Common myeloid progenitor, CD34-positive (primary cell): ENCODE measurements around the gene MEX3D. TPM values are rescaled to one million over a fixed set of nuclear protein-coding genes. Genes with fewer than 3 reads are reported as not detected.
A peak's percentile ranks its signal among the peaks of the same experiment; 100 is the strongest.

Source experiments
- CTCF ChIA-PET: fragments of 350-600 bp; sonication (Branson Sonifier 250); formaldehyde crosslinking; loops from one replicate; lab custom pipeline; 2021; ENCODE audit warnings: antibody characterized with exemption; lab: Charles Lee
- POLR2A ChIA-PET: fragments of 350-600 bp; sonication (Branson Sonifier 250); formaldehyde crosslinking; loops from one replicate; lab custom pipeline; 2021; ENCODE audit warnings: antibody characterized with exemption; lab: Charles Lee
- DNase-seq, 3 donors: peaks; one replicate each; pipeline versions ENCODE4 v3.0.0 to v3.0.0-alpha.2; 2013
- H3K27ac ChIP-seq, 2 experiments: 1 replicate in 1 of 2; 2 replicates in 1 of 2; pipeline ENCODE4 v1.7.0; 2013; ENCODE audit warnings: inconsistent platforms in 2 of 2, low read length in 2 of 2, mild to moderate bottlenecking in 2 of 2, low read depth in 1 of 2, moderate library complexity in 1 of 2; ENCODE audit not compliant: severe bottlenecking in 2 of 2, insufficient read depth in 1 of 2, poor library complexity in 1 of 2
- H3K27me3 ChIP-seq, 5 experiments: replicated peaks in 2 of 5; 1 replicate in 3 of 5; 2 replicates in 2 of 5; pipeline versions ENCODE4 v1.6.1 to v1.7.0; 2013; ENCODE audit warnings: low read length in 4 of 5, mild to moderate bottlenecking in 2 of 5, moderate library complexity in 2 of 5, inconsistent platforms in 1 of 5; ENCODE audit not compliant: insufficient read depth in 5 of 5, control insufficient read depth in 4 of 5
- H3K36me3 ChIP-seq, 4 experiments: 1 replicate in 2 of 4; 2 replicates in 2 of 4; pipeline versions ENCODE4 v1.6.1 to v1.7.0; 2013; ENCODE audit warnings: low read length in 3 of 4, control low read depth in 1 of 4, mild to moderate bottlenecking in 1 of 4; ENCODE audit not compliant: control insufficient read depth in 4 of 4, insufficient read depth in 4 of 4
- H3K4me1 ChIP-seq, 4 experiments: 1 replicate in 3 of 4; 2 replicates in 1 of 4; pipeline versions ENCODE4 v1.6.1 to v1.7.1; 2013; ENCODE audit warnings: low read length in 3 of 4, mild to moderate bottlenecking in 3 of 4, control low read depth in 1 of 4, inconsistent platforms in 1 of 4, moderate library complexity in 1 of 4; ENCODE audit not compliant: control insufficient read depth in 4 of 4, insufficient read depth in 4 of 4; ENCODE audit errors: control extremely low read depth in 1 of 4
- H3K4me3 ChIP-seq, 7 experiments: 1 replicate in 4 of 7; 2 replicates in 3 of 7; pipeline versions ENCODE4 v1.5.1 to v1.7.0; 2013; ENCODE audit warnings: mild to moderate bottlenecking in 7 of 7, low read length in 6 of 7, moderate library complexity in 6 of 7, inconsistent platforms in 2 of 7, low read depth in 2 of 7, control low read depth in 1 of 7; ENCODE audit not compliant: insufficient read depth in 4 of 7, control insufficient read depth in 1 of 7; ENCODE audit errors: extremely low read depth in 1 of 7
- H3K9me3 ChIP-seq, 5 experiments: 1 replicate in 4 of 5; 2 replicates in 1 of 5; pipeline versions ENCODE4 v1.6.1 to v1.7.1; 2013; ENCODE audit warnings: low read length in 4 of 5, mild to moderate bottlenecking in 2 of 5, inconsistent platforms in 1 of 5, low read depth in 1 of 5, moderate library complexity in 1 of 5; ENCODE audit not compliant: control insufficient read depth in 4 of 5, insufficient read depth in 2 of 5; ENCODE audit errors: control extremely low read depth in 1 of 5
- WGBS: methylation state at CpG from one replicate; pipeline ENCODE4 v1.1.5; 2013; ENCODE audit not compliant: insufficient coverage; 5-methylcytosine and 5-hydroxymethylcytosine counted together
- polyA plus RNA-seq: library from polyadenylated mRNA; unstranded; fragments of 120-200 nt; gene quantifications from one replicate; pipeline ENCODE4 v1.2.1, GENCODE V29; 2013

The MEX3D gene
- 0.74 TPM for polyA plus RNA-seq

DNA sequence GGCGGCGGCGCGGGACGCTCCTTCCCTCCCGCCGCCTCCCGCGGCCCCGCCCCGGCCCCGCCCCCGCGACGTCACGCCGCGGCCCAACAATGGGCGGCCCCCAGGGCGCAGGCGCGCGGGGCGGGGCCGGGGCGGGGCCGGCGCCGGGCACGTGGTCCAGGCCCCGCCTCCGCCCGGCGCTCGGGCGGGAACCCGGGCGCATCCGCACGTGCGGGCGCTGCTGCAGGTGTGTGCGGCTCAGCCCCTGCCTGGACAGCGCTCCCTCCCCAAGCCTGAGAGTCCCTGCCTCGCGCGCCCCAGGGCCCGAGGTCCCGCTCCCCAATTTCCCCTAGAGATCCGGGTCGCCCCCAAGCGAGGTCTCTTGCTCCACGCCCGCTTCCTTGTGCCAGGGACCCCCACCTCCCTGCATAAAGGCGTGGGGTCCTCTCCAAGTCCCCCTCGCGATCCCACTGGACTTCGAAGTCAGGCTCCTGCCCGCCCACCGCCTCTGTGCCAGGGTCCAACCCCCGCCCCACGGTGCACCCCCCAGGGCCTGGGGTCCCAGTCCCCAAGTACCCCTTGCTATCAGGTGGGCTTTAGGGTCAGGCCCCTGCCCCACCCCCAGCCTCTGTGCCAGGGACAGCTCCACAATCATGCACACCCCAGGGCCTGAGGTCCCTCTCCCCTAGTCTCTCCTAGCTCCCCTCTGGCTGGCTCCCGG, at the start of gene MEX3D:
MEX3D (minus strand) TSS at position 6 of the 700 bp plus-strand sequence. CDS start 267 bp downstream, outside the sequence.
- H3K9me3 ChIP-seq: peaks cover 0 to 1% (median 0%) of the 10 kb centered on the region in 5 experiments
- peaks cover 0 to 14% (median 6%) of the 10 kb centered on the region in 4 experiments for H3K4me1 ChIP-seq
- no peak within 1 kb of the TSS for H3K27ac ChIP-seq
- H3K27me3 ChIP-seq: peaks cover 0 to 22% (median 5%) of the 10 kb centered on the region in 5 experiments
- CTCF ChIA-PET: no interaction called here
- peak within 1 kb of the TSS in 4 of 7 experiments; percentile 42 to 54 (median 50) for H3K4me3 ChIP-seq
- no peaks in the 10 kb centered on the region for H3K36me3 ChIP-seq
- DNase-seq: peak; percentile 53 to 78 (median 67)
- POLR2A ChIA-PET: no interaction called here
- WGBS: 9% methylated on average over 35 of the region's 63 CpGs

DNA sequence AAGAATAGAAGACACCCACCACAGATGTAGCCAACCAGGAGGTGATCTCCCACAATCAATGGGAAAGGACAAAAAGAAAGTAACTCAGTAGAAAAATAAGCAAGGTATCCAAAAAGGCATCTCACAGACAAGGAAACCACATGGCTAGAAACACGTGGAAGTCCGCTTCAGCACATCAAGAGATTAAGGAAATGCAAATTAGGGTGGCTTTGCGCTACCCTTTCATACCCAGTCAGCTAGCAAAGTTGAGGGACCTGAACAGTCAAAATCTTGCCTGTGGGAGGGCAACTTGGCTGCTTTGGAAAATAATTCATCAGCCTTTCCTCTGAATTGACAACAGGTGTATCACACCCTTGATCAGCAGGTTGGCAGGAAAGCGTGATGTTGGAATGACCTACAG, 48.8 kb upstream of the MEX3D start:
- ChIA-PET POLR2A (no interaction called here), CTCF (interaction anchor here (0.9 to 1.8 kb wide), 2 partner anchors 10 to 209 kb away, joined by 3 to 11 read pairs; partner anchors contain the start of gene UQCR11)
- DNase-seq: no peak
- H3K27me3 ChIP-seq: no peaks in the 10 kb centered on the region
- H3K4me1 ChIP-seq: no peaks in the 10 kb centered on the region
- no peaks in the 10 kb centered on the region for H3K9me3 ChIP-seq
- no peak overlapping the region for H3K4me3 ChIP-seq
- H3K27ac ChIP-seq: no peak overlapping the region
- H3K36me3 ChIP-seq: peaks cover 5 to 94% (median 66%) of the 10 kb centered on the region in 4 experiments
- WGBS: 80% methylated on average over 4 of the region's 4 CpGs

DNA sequence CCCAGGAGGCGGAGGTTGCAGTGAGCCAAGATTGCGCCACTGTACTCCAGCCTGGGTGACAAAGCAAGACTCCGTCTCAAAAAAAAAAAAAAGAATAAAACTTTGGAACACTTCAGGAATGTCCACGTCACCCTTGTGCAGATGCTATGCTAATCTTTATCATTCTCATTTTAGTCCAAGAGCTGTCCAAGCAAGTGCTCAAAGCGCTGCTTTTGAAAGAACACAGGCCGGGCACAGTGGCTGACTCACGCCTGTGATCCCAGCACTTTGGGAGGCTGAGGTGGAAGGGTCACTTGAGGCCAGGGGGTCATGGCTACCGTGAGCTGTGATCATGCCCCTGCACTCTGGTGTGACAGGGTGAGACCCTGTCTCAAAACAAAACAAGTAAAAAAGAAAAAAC, 48.3 kb upstream of the MEX3D start:
- no peak overlapping the region for H3K4me3 ChIP-seq
- POLR2A ChIA-PET: no interaction called here
- CTCF ChIA-PET: interaction anchor here (0.9 to 1.8 kb wide), 2 partner anchors 10 to 210 kb away, joined by 3 to 11 read pairs; partner anchors contain the start of gene UQCR11
- no peaks in the 10 kb centered on the region for H3K4me1 ChIP-seq
- H3K27me3 ChIP-seq: no peaks in the 10 kb centered on the region
- no peak for DNase-seq
- no peak overlapping the region for H3K27ac ChIP-seq
- peaks cover 7 to 94% (median 65%) of the 10 kb centered on the region in 4 experiments for H3K36me3 ChIP-seq
- WGBS: 88% methylated on average over 6 of the region's 8 CpGs
- no peaks in the 10 kb centered on the region for H3K9me3 ChIP-seq

DNA sequence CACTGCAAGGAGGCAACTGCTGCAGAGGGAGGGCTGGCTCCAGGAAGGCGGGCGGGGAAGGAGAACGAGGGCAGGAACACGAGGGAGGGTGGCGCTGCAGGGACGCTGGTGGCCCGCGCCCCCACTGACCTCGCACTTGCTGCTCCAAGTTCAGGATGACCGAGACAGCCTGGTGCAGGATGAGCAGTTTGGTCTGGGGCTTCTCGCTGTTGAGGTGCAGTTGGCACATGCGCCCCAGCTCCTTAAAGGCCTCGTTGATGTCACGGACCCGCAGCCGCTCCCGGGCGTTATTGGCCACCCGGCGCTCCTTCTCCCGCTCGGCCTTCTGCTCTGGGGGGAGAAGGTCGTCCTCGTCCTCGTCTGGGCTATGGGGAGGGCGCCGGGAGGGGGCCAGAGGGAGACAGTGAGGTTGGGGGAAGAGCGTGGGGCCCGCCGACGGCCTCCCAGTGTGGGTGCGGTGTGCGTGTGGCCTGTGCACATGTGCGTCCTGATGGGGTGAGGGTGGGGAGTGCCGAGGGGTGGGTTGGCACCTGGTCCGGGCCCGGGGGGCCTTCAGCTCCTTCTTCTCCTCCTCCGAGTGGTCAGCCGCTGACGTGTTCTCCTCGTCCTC, 47.1 kb upstream of the MEX3D start:
- no peak overlapping the region for H3K4me3 ChIP-seq
- ChIA-PET POLR2A (no interaction called here), CTCF (no interaction called here)
- H3K4me1 ChIP-seq: peaks cover 0 to 2% (median 0%) of the 10 kb centered on the region in 4 experiments
- no peak for DNase-seq
- no peaks in the 10 kb centered on the region for H3K9me3 ChIP-seq
- no peaks in the 10 kb centered on the region for H3K27me3 ChIP-seq
- no peak overlapping the region for H3K27ac ChIP-seq
- WGBS: 98% methylated on average over 33 of the region's 41 CpGs
- H3K36me3 ChIP-seq: peaks cover 7 to 94% (median 69%) of the 10 kb centered on the region in 4 experiments

DNA sequence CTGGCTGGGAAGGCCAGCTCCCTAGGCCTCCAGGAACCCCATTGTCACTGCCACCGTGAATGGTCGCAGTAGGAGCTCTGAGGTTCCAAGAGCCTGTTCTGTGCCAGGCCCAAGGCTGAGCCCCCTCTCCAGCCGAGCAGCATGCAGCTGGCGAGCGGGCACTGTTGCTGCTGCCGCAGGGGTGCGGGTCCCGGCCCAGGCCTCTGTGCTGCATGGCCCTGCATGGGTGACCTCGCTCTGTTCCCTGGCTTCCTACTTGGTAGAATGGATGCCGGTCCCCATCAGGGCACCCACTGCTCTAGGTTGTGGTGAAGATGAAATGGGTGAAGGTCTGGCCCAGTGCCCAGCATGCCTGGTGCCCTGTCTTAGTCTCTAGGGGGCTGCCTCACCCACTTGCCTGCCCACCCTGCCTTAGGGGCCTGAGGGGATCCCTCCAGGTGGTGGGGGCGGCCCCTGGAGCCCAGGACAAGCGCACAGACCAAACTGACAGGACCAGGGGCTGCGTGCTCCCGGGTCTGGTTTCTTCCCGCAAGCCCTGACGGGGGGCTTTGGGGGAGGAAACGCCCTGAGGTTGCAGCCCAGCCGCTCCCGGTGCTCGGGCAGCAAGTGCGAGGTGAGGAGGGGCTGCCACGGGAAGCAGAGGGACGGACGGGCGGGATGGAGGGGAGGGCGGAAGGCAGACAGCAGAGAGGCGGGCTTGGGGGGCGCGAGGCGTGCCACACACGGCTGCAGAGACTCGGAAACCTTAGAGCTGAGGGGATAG, 45.9 kb upstream of the MEX3D start:
- WGBS: 94% methylated on average over 31 of the region's 32 CpGs
- Histone ChIP-seq H3K4me1 (peaks cover 0 to 14% (median 10%) of the 10 kb centered on the region in 4 experiments), H3K9me3 (no peaks in the 10 kb centered on the region), H3K4me3 (no peak overlapping the region), H3K36me3 (peaks cover 5 to 88% (median 63%) of the 10 kb centered on the region in 4 experiments), H3K27me3 (no peaks in the 10 kb centered on the region), H3K27ac (no peak overlapping the region)
- ChIA-PET POLR2A (no interaction called here), CTCF (interaction anchor here (1.0 kb wide), 1 partner anchor 184 kb away, joined by 3 read pairs; no protein-coding TSS in a partner anchor)
- no peak for DNase-seq

DNA sequence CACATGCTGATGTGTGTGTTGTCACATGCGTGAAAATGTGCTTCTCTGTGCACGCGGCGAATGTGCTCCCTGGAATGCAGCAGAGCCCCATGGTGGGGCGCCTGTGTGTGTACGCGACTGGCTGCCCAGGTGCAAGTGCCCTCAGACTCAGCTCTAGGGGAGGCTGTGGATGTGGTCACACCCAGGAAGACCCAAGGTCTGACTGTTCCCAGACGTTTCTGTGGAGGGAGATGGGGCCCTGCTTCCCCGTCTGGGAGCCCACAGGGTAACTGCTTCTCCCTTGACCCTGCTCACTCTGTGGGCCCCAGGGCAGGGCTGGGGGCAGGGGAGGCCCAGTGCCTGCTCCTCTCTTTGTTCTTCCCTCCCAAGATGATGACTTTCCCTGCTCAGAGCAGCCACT, 45.0 kb upstream of the MEX3D start:
- Histone ChIP-seq H3K9me3 (no peaks in the 10 kb centered on the region), H3K36me3 (peaks cover 4 to 80% (median 57%) of the 10 kb centered on the region in 4 experiments), H3K4me3 (no peak overlapping the region), H3K27ac (no peak overlapping the region), H3K4me1 (peaks cover 0 to 22% (median 19%) of the 10 kb centered on the region in 4 experiments), H3K27me3 (no peaks in the 10 kb centered on the region)
- CTCF ChIA-PET: interaction anchor here (1.0 to 1.7 kb wide), 3 partner anchors 13 to 184 kb away, joined by 3 read pairs; no protein-coding TSS in a partner anchor
- DNase-seq: no peak
- WGBS: 91% methylated on average over 8 of the region's 9 CpGs
- POLR2A ChIA-PET: no interaction called here
